Measurements from ENCODE around the gene DAPK2. TPM values are rescaled to one million over a fixed set of nuclear protein-coding genes. Genes with fewer than 3 reads are reported as not detected.

DAPK2 gene
- total and polyA plus RNA-seq, 8 donors: 18.3 to 59.3 (median 24.2) TPM

- no peak for ATAC-seq
- Histone ChIP-seq H3K4me1 (peaks cover 0 to 38% of the 10 kb centered on the region in 2 donors), H3K27ac (no peak overlapping the region), H3K36me3 (no peaks in the 10 kb centered on the region), H3K27me3 (no peaks in the 10 kb centered on the region), H3K9me3 (no peaks in the 10 kb centered on the region), H3K4me3 (no peak overlapping the region)
- no peak for DNase-seq
- TF ChIP-seq CTCF (IDR thresholded peaks at IDR 0.05): no peak
- intact Hi-C loops (cut with DNase I): no loop called here
These were observed 157.5 kb downstream of the DAPK2 start for GRCh38 chr15:63888823-63889222.

GRCh38 chr15:63888146-63888545, 158.1 kb downstream of the DAPK2 start:
- intact Hi-C loops (cut with DNase I): no loop called here

GRCh38 chr15:63887630-63888029, 158.7 kb downstream of the DAPK2 start:
- no peak for ATAC-seq
- intact Hi-C loops (cut with DNase I): no loop called here

More at GRCh38 chr15:63888146-63888545, 158.1 kb downstream of the DAPK2 start:
- TF ChIP-seq CTCF (IDR thresholded peaks at IDR 0.05): no peak
- H3K36me3 ChIP-seq: no peaks in the 10 kb centered on the region
- H3K9me3 ChIP-seq: no peaks in the 10 kb centered on the region
- no peak for DNase-seq
- no peaks in the 10 kb centered on the region for H3K27me3 ChIP-seq
- H3K4me3 ChIP-seq: no peak overlapping the region
- ATAC-seq: no peak
- no peak overlapping the region for H3K27ac ChIP-seq
- peaks cover 0 to 31% of the 10 kb centered on the region in 2 donors for H3K4me1 ChIP-seq

GRCh38 chr15:63884953-63885352, 161.3 kb downstream of the DAPK2 start:
- TF ChIP-seq CTCF (IDR thresholded peaks at IDR 0.05): no peak
- H3K27ac ChIP-seq: no peak overlapping the region
- no peaks in the 10 kb centered on the region for H3K9me3 ChIP-seq
- no peaks in the 10 kb centered on the region for H3K27me3 ChIP-seq
- ATAC-seq (no peak), DNase-seq (no peak)
- intact Hi-C loops (cut with DNase I): no loop called here
- peaks cover 0 to 21% of the 10 kb centered on the region in 2 donors for H3K4me1 ChIP-seq
- no peak overlapping the region for H3K4me3 ChIP-seq
- no peaks in the 10 kb centered on the region for H3K36me3 ChIP-seq

More at GRCh38 chr15:63887630-63888029, 158.7 kb downstream of the DAPK2 start:
- Histone ChIP-seq H3K27ac (peak overlapping the region in 1 of 2 donors; percentile 48), H3K9me3 (no peaks in the 10 kb centered on the region), H3K36me3 (no peaks in the 10 kb centered on the region), H3K4me1 (peaks cover 0 to 26% of the 10 kb centered on the region in 2 donors), H3K27me3 (no peaks in the 10 kb centered on the region), H3K4me3 (no peak overlapping the region)
- DNase-seq: no peak
- TF ChIP-seq CTCF (IDR thresholded peaks at IDR 0.05): no peak

GRCh38 chr15:63881431-63881830, 164.9 kb downstream of the DAPK2 start:
- no peak for TF ChIP-seq CTCF (IDR thresholded peaks at IDR 0.05)
- ATAC-seq: no peak
- no peaks in the 10 kb centered on the region for H3K27me3 ChIP-seq
- H3K36me3 ChIP-seq: no peaks in the 10 kb centered on the region
- no peaks in the 10 kb centered on the region for H3K9me3 ChIP-seq
- no peak overlapping the region for H3K27ac ChIP-seq
- H3K4me1 ChIP-seq: peaks cover 0 to 15% of the 10 kb centered on the region in 2 donors
- intact Hi-C loops (cut with DNase I): no loop called here
- no peak overlapping the region for H3K4me3 ChIP-seq
- no peak for DNase-seq
